GM21723 (cell line): Measurements from ENCODE around the gene OR6B3.

Experiments used
- ATAC-seq: cut with Tn5 transposase; IDR thresholded peaks from one replicate; pipeline ENCODE4 v1.9.1; 2021; ENCODE audit warnings: mild to moderate bottlenecking, moderate library complexity; ENCODE audit not compliant: unreplicated experiment

OR6B3 gene

GRCh38 chr2:240053173-240054155, at the start of gene OR6B3:
Gene OR6B3 (minus strand): TSS chr2:240053521.
- no peak for ATAC-seq

- no peak for ATAC-seq
These were observed 45.0 kb upstream of the OR6B3 start for GRCh38 chr2:240098349-240098748.

DNA sequence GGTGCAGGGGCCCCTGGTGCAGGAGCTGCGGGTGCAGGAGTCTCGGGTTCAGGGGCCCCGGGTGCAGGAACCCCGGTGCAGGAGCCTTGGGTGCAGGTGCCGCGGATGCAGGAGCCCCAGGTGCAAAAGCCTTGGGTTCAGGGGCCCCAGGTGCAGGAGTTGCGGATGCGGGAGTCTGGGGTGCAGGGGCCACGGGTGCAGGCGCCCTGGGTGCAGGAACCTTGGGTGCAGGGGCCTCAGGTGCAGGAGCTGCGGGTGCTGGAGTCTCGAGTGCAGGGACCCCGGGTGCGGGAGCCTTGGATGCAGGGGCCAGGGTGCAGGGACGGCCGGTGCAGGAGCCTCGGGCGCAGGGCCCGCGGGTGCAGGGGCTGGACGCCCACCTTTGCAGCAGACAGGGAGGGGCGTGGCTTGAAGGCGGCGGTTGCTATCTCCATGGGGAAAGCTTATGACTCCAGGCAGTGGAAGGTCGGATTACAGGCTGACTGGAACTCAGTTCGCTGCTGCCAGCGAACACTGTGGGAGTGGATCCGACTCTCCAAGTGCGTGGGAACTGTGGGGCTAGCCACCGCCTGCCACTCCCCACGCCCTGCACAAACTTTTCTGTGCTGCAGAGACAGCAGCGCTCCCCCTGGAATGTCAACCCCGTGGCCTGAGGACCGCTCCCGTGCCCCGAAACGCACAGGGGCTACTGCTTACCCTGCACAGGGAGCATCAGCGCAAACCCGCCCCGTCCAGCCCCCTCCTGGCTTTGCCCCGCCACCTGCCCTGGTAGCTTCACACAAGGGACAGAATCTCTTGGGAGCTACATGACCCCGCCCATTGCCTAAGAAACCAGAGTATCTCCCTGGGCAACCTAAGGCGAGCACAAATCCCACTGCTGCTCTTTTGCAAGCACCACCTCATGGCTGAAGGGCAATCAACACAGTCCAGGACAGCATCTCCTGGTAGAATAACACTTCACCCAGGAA, 42.5 kb upstream of the OR6B3 start:
- ATAC-seq, result no peak

DNA sequence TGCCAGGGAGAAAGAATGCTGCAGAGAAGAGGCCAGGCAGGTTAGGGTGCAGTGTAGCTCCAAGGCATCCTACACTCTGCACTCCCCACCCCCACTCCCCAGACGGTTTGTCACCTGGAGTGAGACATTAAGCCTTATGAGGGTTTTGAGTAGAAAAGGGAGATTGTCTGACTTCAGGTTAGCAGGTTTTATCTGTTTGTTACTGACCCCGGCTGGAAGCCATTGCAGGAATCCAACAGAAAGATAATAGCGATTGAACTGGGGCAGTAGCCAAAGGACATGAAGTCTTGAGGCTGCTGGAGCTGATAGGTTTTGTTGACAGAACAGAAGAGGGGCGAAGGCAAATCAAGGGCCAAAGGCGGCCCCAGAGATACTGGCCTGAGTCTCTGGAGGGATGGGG, 36.0 kb upstream of the OR6B3 start:
- ATAC-seq, result no peak

- no peak for ATAC-seq
These were observed 33.2 kb upstream of the OR6B3 start for GRCh38 chr2:240086563-240086962.

DNA sequence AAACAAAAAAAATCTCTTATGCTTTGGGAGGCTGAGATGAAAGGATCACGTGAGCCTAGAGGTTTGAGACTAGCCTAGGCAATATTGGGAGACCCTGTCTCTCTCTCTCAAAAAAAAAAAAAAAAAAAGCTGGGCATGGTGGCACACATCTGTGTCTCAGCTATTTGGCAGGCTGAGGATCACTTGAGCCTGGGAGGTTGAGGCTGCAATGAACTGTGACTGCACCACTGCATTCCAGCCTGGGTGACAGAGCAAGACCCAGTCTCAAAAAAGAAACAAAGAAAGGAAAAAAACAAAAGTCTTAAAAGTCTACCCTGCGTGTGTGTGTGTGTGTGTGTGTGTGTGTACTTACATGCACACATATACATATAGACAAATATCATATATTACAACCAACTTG, 25.3 kb upstream of the OR6B3 start:
- ATAC-seq, result no peak

- ATAC-seq, result no peak
These were observed 24.1 kb upstream of the OR6B3 start for GRCh38 chr2:240077442-240077841.

- ATAC-seq, result no peak
These were observed 21.2 kb upstream of the OR6B3 start for GRCh38 chr2:240074545-240074944.

DNA sequence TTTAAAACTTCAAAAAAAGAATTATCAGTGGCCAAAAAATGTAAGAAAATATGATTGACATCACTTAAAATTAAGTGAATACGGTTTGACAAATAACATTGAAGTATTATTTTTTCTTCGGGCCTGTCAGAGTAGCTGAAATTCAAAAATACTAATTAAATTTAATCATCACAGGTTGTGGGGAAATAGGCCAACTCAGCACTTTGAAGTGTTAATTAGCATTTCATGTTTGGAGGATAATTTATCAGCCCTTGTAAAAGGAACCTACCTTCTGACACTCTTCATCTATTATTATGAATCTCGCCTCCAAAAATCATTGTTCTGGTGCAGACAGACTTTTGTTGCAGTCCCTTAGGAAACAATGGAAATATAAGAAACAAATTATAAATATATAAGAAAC, 17.6 kb upstream of the OR6B3 start:
- ATAC-seq, result no peak

DNA sequence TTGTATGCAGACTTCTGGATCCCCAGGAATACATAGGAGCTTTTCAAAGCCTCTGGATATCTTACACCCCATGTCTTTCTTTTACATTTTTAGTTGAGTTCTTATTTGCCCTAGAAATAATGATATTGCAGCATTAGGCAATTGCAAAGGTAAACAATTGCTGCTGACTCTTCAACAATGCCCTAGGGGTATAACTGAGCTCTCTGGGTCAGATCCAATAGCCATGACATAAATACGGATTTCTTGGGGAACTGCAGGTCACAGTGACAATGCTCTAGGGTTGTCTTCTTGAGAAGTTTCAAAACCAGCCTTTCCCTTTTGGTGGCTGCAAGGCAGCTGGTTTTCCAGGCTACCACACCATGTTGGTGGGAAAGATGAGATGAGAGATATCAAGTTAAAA, 16.5 kb upstream of the OR6B3 start:
- no peak for ATAC-seq

GRCh38 chr2:240068193-240068592, 14.9 kb upstream of the OR6B3 start:
- no peak for ATAC-seq

GRCh38 chr2:240066489-240066888, 13.2 kb upstream of the OR6B3 start:
- no peak for ATAC-seq

- no peak for ATAC-seq
These were observed 11.6 kb upstream of the OR6B3 start for GRCh38 chr2:240064898-240065297.

GRCh38 chr2:240060977-240061591, 7.8 kb upstream of the OR6B3 start:
- ATAC-seq, result no peak

GRCh38 chr2:240056678-240057077, 3.4 kb upstream of the OR6B3 start:
- no peak for ATAC-seq

DNA sequence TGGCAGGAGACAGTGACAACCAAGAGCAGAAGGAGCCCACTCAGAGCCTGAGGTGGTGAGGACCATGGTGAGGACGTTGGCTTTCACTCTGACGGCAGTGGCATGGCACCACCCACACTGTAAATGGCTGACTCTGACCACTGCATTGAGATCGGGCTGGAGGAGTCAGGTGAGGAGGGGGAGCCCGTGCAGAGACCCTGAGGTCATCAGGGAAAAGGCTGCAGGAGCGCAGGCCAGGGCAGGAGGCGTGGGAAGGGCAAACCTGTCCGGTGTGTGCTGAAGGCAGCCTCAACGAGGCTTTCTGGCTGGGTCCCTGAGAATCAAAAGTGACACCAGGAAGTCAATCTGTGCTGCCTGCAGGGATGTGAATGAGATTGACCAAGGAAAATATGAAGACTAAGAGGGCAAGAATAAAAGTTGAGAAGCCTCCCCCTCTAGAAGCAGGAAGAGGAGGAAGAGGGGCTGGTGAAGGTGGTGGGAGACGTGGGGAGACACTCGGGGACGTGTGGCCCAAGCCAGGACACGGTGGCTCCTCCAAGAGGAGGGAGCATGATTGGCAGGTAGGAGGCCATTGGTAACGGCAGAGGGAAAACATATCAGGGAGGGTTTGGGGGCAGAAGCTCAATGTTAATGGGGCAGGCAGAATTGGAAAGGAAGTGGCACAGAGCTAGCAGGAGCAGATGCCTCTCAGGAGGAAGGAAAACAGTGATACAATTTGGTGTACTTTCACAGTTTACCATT, 2.0 kb upstream of the OR6B3 start:
- ATAC-seq, result no peak

DNA sequence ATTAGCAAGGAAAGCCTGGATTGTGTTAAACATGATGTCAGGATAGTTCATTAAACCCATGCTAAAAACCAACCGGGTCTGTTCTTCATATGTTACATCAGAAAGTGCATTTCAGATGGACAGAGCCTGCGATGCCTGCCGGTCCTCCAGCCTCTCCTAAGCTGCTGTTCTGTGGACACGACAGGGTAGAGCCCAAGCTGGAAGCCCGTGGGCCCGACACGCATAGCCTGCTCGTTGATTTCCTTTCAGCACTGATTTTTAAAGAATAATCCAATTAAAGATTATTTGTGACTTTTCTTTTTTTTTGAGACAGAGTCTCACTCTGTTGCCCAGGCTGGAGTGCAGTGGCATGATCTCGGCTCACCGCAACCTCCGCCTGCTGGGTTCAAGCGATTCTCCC, 797 bp downstream of the OR6B3 start:
- ATAC-seq, result no peak

- ATAC-seq, result no peak
These were observed 1.6 kb downstream of the OR6B3 start for GRCh38 chr2:240051697-240052096.

DNA sequence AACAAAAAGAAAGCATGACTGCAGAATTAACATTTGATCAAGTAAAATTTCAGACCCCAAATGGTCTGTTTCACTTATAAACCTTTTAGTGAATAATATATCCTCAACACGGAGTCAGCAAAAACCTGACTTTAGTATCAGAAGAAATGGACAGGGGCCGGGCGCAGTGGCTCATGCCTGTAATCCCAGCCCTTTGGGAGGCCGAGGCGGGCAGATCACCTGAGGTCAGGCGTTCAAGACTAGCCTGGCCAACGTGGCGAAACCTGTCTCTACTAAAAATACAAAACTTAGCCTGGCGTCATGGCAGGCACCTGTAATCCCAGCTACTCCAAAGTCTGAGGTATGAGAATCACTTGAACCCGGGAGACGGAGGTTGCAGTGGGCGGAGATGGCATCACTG, 3.0 kb downstream of the OR6B3 start:
- ATAC-seq, result no peak

- no peak for ATAC-seq
These were observed 5.1 kb downstream of the OR6B3 start for GRCh38 chr2:240048237-240048636.
